Measurements from ENCODE around the gene GBX1.

The GBX1 gene

DNA sequence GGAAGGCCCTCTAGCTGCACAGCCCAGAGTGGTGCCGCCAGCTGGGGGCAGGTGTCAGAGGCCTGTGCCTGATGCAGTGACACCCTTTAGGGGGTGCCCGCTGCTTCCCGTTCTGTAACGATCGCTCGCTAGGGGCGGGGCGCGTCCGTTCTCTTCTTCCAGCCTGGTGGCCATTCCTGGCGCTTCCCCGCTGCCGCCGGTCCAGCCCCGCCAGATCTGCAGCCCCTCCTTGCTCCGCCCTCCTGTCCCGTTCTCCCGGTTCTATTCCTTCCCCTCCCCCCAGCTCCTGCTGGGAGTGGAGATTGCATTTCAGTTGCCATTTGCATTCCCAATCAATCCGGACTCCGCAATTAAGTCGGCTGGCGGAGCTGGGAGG, 42.0 kb downstream of the GBX1 start:
- no peak for DNase-seq

DNA sequence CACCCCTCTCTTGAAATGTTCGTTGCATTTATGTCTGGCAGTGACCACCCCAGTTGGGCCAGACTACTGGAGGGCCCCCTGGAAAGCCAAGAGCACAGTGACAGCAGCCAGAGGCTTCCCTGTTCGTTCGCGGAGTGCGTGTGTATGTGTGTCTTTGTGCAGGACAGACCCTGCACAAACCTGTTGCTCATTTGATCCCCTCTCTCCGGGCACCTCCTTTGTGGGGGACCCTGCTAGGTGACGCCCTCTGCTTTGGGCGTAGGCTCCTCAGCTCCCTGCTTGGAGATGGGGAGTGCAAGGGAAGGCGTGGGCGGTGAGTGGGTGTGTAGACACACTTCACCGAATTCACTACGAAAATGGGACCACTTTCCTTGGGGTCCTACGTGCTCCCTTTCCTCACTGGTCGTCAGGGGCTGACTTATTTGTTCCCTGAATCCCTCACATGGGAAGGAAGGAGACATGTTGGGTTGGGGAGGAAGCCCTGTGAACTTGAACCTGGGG, 42.5 kb downstream of the GBX1 start:
- no peak for DNase-seq

DNA sequence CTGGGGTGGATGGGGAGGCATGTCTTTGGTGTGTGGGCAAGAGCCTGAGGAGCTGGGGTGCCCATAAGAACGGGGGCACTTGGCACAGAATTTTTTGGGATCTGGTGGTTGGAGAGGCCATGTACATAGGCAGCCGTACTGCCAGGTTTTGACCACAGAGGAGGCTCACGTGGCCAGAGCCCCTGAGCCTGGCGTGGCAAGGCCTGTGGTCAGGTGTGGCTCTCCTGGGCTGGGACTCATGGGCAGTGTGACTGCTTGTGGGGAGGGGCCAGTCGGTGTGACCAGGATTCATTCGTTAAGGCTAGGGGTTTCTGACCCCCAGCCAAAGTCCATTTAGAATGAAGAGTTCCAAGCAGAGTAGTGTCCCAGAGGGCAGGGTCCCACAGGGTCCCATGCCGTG, 43.0 kb downstream of the GBX1 start:
- no peak for DNase-seq

DNA sequence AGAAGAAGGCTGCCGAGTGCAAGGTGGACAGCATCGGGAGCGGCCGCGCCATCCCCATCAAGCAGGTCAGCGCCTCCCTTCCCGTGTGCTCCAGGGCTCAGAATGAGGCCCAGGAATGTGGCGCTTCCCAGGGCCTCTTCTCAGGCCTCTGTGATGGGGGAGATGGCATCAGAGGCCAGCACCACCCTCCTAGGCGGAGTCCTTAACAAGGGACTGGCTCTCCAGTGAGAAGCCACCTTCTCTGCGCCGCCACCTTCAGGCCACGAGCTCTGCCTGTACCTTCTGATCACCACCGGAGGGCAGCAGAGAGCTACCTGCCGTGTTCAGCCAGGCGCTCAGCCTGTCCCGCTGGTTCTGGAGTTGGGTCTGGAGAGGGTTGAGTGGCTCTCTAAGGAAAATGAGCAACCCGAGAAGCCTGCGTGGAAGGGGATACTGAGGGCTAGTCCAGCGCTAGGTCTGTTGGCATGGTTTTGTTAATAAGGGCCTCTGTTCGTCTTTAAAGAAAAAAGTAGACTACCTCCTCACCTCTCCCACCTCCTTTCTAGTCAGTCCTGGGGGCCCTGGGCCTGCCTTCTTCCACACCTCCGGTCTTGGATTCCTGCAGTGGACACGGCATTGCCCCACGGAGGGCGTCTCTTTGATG, 43.6 kb downstream of the GBX1 start:
- DNase-seq: peak; percentile 58

DNA sequence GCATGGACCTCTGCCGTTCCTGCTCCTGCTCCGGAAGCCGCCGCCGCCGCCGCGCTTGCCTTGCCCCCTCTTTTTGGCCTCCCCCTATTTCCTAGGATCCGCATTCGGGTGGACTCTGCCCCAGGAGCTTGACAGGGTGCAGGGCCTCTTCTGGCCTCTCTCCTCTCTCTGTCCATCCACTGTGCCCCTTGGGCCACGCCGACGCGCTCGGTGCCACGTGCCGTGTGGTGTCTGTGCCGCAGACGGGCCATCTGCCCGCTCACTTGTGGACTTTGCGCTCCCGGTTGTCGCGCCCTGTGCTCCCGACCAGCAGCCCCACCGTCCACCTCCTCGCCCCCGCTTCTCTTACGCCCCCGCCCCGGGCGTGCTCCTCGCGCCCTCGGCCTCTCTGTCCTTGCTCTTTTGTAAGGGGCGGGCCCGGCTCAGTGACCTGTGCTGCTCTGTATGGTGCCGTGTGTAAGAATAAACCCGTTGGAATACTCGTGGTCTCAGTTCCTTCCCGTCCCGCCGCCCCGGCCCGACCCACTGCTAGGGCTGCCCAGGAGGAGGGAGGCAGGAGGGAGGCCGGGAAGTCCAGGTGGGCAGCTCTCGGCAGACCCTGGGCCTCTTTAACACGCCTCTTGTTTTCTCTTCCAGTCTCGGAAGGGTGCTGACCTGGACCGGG, 44.2 kb downstream of the GBX1 start:
- no peak for DNase-seq

DNA sequence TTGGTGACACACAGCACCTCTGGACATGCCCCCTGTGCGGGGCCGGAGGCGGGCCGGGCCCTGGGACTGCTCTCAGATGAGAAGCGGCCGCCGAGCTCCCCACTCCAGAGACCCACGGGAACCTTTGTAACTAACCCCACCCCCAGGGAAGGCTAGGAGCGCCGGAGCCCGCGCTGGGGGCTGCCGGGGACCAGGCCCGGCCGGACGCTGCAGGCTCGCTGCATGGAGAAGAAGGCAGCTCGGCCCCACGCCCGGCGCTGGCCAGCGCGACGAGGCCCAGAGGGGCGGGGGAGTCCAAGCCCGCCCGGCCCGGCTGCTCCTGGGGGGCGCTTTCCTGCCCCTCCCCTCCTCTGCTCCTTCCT, 44.7 kb downstream of the GBX1 start:
- no peak for DNase-seq

DNA sequence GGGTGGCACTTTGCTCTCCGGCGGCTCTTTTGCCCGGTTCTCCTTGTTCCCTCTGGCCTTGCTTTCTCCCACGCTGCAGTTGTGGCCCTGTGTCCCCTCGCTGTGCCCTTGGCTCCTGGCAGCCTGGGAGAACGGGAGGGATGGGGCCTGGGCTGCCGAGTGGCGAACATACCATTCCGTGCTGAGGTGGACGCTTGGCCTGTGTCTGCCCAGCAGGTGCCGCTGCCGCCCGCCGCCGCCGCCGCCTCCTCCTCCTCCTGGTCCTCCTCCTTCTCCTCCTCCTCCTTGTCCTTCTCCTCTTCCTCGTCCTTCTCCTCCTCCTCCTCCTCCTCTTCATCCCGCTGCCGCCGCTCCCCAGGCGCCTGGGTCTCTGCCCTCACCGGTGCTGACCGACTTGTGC, 45.2 kb downstream of the GBX1 start:
- no peak for DNase-seq

DNA sequence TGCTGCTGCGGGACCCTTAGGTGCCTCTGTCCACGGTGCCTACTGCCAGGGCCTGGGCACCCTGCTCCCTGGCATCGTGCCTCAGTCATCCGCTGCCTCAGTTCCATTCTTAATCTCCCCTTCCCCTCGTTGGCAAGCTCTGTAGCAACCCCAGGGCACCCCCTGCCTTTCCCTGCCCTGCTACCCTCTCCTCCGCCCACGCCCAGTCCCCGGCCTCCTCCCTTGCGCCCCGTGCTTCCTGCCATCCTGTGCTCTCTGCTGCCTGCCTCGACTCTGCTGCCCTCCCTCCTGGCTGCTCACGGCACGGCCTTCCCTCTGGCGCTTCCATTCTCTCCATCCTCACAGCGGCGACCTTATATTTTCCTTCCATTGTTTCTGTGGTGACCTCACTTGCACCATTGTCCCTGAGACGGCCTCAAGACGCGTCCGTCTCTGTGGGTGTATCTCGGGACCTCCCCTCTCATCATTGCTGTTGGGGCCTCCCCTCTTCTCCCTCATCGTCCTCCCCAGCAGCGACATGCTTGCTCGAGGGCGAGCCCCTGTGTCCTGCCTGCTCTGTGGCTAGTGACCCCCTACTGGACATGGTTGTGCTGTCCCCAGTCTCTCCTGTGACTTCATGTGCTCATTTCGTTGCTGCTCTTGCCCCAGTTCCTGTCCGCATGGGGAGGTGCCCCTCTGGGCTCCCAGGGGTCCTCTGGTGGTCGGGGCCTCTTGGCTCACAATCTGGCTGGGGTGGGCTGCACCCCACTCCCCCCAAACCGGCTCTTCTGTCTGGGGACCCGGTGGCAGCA, 45.9 kb downstream of the GBX1 start:
- no peak for DNase-seq

DNA sequence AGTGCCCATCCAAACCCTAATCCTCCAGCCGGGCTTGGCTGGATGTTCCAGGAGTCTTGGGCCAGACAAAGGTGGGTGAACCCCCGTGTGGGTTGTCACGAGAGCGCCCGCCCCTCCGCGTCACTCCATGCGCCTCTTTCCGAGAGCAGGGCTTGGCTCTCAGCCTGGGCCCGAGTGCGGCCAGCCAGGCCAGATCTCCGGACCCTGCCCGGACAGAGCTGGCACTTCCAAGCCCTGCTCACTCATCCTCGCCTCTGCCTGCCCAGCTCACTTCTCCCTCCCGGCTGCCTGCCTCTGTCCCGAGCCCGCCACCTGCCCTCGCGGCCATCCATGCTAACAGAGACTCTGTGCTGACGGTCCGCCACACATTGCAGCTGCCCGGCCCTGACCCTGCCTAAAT, 46.6 kb downstream of the GBX1 start:
- DNase-seq: no peak

DNA sequence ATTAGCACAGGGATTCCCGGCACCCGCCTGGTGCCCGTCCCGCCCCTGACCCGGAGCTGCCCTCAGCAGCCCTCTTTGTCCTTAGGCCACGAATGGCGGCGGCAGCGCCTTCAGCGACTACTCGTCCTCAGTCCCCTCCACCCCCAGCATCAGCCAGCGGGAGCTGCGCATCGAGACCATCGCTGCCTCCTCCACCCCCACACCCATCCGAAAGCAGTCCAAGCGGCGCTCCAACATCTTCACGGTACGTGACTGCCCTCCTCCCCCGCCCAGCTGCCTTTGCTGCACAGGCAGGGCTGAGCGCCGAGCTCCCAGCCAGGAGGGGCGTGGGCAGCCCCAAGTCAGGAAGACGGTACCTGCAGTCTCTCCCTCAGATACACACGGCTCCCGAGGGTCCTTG, 47.6 kb downstream of the GBX1 start:
- no peak for DNase-seq

DNA sequence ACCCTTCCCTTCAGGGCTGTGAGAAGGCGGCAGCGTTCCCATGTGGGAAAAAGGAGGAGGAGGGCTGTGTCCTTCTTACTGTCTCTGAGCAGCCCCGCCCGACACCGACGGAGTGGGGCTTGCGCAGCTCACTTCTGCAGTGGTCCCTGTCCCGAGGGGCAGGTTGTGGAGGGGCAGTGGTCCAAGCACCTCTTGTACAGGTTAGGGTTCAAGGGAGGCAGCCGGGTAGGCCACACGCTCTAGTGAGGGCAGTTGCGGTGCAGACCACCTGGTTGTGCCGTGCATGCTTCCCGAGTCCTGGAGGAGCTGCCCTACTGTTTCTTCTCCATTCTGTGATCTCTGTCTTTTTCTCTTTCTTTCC, 48.5 kb downstream of the GBX1 start:
- DNase-seq: no peak

DNA sequence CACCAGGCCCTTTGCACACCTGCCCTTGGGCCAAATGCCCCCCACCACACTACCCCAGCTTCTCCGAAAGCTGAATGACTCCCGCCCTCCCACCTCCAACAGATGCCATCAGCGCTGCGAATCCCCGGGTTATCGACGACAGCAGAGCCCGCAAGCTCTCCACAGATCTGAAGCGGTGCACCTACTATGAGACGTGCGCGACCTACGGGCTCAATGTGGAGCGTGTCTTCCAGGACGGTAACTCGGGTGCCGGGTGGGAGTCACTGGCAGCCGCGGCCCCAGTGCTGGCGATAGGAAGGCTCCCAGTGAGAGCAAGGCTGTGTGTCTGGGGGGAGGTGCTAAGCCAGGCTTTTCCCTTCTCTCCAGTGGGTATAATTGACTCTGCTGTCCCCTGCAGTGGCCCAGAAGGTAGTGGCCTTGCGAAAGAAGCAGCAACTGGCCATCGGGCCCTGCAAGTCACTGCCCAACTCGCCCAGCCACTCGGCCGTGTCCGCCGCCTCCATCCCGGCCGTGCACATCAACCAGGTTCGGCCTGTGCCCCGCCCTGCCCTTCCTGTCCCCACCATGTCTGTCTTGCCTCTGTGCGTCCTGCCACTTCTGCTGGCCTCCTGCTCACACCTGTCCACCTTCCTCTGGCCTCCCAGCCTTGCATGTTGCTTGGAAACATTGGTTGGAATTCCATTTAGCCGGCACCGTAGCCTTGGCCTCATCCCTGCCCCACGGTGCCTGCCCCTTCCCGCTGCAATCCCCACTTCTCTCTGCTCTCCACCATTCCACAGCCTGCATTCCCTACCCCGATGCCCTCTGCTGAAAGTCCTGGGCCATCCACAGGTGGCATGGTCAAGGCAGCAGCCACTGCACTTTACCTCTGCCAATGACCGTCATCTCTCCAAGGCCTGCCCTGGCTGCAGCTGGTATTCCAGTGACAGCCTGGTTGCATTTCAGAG, 49.1 kb downstream of the GBX1 start:
- DNase-seq: no peak

DNA sequence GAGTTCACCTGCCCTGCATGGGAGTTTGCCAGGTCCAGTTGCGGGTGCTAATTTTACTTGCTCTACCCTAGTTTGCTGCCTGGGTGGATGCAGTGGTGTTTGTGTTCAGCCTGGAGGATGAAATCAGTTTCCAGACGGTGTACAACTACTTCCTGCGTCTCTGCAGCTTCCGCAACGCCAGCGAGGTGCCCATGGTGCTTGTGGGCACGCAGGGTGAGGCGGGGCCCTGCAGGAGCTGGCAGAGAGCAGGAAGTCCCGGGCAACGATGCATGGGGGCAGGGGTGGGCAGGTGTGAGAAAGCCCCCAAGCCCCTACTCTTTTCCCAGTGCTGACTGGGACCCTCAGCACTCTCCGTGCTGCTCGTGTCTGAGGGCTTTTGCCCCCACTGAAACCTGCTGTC, 49.9 kb downstream of the GBX1 start:
- DNase-seq: no peak

DNA sequence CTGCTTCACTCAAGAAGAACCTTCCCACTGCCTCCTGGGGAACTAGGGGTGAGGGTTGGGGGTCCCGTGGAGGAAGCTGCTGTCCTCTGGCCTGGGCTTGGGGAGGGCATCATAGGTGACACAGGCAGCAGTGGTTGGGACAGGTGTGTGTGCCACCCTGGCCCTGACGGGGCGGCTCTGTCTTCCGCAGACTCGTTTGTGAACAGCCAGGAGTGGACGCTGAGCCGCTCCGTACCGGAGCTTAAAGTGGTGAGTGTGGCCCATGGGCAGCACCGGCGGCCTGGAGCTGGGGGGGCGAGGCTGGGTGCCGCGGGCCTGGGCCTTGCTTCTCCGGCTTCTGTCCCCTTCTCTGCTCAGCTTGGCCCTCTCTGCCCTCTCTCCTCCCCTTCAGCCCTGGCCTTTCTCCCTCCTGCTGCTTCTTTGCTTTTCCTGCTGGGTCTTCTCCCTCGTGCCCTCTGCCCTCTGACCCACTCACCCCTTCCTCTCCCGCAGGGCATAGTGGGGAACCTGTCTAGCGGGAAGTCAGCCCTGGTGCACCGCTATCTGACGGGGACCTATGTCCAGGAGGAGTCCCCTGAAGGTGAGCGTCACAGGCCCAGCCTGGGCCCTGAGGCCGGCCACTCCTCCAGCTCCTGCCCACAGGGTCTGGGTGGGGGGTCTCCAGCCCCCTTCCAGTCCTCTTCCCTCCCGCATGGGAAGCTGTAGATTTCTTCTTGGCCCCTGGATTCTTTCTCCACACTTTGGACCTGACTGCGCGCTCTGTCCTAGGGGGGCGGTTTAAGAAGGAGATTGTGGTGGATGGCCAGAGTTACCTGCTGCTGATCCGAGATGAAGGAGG, 50.7 kb downstream of the GBX1 start:
- no peak for DNase-seq

DNA sequence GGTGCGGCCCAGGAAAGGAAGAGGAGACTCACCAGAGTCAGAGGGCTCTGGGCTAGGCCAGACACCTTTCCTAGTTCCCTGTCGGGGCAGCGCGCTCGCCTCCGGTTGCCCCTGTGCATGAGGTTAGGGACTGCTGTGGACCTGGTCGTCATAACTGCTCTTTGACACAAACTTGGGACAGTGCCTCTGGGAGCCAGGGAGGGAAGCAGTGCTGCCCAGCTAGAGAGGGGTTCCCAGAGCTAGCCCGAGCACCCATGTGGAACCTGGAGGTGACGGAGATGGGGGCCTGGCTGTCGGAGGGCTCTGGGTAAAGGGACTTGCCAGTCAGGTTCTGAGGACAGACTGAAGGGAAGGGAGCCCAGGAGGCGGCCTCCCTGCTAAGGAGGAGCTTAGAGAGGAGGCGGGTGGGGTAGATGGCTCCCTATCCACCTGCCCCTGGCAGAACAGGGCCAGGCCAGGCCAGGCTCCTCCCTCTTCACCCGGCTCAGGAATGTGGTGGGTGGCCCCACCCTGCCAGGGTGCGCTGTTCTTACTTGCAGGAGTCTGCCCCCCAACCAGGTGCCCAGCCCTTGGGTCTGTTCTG, 51.6 kb downstream of the GBX1 start:
- no peak for DNase-seq

DNA sequence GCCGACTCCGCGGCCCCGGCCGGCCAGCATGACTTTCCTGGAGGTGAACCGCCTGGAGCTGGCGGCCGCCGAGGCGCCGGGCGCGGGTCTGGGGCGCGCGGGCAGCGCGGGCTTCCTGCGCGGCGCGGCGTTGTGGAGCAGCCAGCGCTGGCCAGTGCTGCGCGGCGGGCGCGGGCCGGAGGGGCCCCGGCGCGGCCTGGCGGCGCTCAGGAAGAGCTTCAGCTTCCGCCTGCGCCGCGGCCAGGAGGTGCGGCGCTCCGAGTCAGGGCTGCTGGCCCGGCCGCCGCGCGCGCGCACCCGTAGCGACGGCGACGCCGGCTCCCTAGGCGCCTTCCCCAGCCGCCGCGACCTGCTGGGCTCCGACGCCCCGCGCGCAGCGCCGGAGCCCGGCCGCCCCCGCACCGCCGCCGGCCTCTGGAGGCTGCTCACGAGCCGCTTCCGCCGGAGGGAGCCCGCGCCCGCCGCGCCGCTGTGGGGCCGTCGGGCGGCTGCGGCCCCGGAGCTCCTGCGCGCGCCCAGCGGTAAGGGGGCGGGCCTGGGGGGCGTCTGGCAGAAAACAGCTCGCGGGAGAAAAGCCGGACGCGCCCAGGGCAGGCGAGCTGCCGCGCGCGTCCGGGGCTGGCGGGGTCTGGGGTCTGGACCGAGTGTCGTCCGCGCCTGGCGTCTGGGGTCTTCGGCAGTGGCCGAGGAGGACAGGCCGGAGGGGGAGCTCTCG, 52.2 kb downstream of the GBX1 start:
- no peak for DNase-seq

DNA sequence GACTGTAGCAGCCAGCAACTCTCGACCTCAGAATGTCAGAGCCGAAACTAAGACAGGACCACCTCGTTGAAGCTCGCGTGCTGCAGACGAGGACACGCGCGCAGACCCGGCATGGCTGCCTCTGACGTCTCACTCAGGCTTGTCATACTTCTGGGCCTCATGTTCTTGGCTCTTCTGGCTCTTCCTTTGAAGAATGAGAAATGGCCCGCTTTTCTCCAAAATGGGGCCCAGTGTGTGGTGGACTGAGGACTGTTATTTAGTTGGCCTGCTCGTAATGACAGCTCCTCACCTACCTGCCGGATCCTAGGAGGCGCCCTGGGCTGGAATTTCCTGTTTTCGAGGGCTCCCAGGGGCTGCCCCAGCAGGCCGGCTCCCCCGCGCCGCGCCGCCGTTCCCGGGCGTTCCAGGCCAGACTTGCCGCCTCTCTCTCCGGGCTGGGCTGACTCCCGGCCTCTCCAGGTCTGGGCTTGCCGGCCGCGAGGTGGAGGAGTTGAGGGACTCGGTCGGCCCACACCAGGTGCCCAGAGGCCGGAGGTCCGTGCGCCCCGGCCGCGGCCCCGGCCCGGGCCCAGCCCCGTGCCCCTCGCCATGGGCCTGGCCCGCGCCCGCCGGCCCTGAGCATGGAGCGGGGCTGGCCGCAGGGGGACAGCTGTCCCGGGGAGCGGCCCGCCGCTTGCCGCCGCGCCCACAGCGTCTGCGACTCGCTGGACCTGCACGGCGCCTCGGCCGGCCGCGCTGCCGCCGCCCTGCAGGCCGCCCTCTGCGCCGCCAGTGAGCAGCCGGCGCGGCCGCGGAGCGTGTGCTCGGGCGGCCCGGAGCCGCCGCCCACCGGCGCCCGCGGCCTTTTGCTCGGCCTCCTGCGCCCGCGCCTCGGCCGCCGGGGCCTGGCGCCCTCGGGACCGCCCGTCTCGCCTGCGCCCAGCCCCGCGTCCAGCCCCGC, 53.1 kb downstream of the GBX1 start:
- DNase-seq: no peak

DNA sequence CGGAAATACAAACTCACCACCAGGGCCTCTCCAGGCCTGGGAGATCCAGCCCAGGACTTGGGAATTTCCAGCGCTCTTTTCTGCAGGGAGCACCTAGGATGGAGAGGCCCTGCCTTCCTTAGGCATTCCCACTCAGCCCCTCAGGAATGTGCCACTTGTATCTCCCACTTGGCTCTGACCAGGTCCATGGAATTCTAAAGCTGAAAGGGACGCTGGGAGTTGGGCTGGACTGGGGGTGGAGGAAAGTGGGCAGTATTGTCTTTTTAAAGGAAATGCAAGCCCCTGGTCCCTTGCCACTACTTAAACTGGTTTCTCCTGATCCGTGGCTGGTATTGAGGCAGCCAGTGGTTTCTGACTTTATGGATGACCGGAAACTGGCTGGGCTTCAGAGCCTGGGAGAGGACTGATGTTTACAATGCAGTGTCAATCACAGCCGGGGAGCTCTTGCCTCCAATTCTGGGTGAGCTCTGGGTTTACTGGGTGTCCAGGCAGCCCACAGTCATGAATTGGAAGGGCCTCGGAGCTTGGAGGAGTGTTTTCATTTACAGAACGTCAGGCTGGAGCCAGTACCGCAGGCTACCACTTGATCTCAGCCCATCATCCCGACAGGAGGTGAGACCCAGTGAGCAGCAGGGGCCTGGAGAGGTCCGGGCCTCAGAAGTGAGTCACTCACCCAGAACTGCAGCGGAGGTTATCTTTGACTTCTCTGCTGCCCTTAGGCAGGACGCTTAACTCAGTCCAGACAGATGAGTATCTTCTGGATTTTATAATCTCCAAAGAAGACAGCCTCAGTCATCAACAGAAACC, 53.9 kb downstream of the GBX1 start:
- DNase-seq: no peak
